ENCODE data around the gene RASGRF2.
A peak's percentile ranks its signal among the peaks of the same experiment; 100 is the strongest.

The RASGRF2 gene

DNA sequence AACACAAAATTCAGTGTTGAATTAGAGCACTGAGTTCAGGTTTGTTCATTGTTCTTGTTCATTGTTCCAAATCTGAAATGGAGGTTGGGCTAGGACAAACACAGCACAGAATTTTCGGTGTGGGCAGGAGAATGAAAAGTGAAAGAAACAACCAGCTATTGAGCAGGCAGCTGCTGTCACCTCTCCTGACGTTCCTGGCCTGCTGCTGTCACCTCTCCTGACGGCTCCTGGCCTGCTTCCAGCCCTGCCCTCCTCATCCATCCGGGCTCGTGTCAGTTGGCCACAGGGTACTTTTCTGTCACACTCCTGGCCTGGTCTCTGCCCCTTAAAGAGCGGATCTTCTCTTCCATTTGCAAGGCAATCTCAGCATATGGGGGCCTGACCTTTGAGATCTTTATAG is 227.7 kb downstream of the RASGRF2 start:
- ChIA-PET POLR2A (no interaction called here), CTCF (interaction anchor here (1.5 to 1.6 kb wide), 2 partner anchors 22 to 24 kb away, joined by 3 to 4 read pairs; no protein-coding TSS in a partner anchor)
- Histone ChIP-seq H3K4me3 (ENCODE audit: control insufficient read depth in 1 of 7, extremely low read depth in 1 of 7, insufficient read depth in 4 of 7, low read depth in 2 of 7, low read length in 6 of 7) (peak overlapping the region in 1 of 7 experiments; percentile 45), H3K27me3 (replicated peaks in 2 of 5; ENCODE audit: control insufficient read depth in 4 of 5, insufficient read depth in 5 of 5, low read length in 4 of 5) (peaks cover 0 to 4% (median 0%) of the 10 kb centered on the region in 5 experiments), H3K36me3 (ENCODE audit: control insufficient read depth in 4 of 4, insufficient read depth in 4 of 4, low read length in 3 of 4) (no peaks in the 10 kb centered on the region), H3K4me1 (ENCODE audit: control extremely low read depth in 1 of 4, control insufficient read depth in 4 of 4, insufficient read depth in 4 of 4, low read length in 3 of 4) (peaks cover 0 to 3% (median 0%) of the 10 kb centered on the region in 4 experiments), H3K9me3 (ENCODE audit: control extremely low read depth in 1 of 5, control insufficient read depth in 4 of 5, insufficient read depth in 2 of 5, low read depth in 1 of 5, low read length in 4 of 5) (no peaks in the 10 kb centered on the region), H3K27ac (ENCODE audit: insufficient read depth in 1 of 2, low read depth in 1 of 2, low read length in 2 of 2, poor library complexity in 1 of 2, severe bottlenecking in 2 of 2) (no peak overlapping the region)
- WGBS (ENCODE audit: insufficient coverage), result 28% methylated on average over 5 of the region's 6 CpGs
- DNase-seq, result no peak

DNA sequence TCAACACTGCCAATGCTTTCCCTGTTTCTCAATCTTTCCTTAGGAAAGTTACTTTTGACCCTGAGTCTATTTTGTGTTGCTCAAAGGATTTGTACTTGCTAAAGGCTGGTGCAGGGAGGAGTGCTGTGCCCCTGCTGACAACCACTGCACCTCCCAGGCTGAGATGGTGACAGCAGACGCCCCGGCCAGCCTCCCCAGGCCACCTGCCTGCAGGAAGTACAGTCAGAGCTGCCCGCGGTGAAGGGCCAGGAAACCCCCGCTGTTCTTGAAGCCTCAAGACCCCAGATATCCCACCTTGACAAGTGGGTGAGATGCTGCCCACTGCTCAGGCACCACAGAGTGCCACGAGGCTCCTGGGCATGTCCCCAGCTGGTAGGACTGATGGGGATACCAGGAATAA is 228.8 kb downstream of the RASGRF2 start:
- POLR2A ChIA-PET, result no interaction called here
- peaks cover 0 to 7% (median 0%) of the 10 kb centered on the region in 5 experiments for H3K27me3 ChIP-seq (replicated peaks in 2 of 5; ENCODE audit: control insufficient read depth in 4 of 5, insufficient read depth in 5 of 5, low read length in 4 of 5)

DNA sequence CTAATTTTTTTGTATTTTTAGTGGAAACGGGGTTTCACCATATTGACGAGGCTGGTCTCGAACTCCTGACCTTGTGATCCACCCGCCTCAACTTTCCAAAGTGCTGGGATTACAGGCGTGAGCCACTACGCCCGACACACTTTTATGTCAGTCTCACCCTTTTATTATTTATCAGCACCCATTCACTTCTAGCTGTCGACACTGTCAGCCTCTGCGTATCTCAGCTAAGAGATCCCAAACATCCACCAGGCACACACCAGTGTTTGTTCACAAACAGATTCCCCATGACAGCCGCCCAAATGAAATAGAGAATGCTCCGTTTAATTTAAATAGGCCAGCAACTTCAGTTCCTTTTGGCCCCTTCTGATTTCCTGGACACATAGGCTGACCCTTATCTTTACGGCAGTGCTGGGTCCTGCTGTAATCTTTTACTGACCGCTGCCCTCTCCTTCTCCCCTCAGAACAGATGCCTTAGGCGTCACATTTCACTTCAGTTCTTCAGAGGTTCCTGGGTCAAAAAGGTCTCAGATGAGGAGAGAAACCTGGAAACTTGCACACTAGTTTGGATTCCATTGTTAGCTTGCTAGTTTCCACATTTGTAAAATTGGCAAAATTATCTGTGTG is 229.8 kb downstream of the RASGRF2 start:
- peaks cover 0 to 7% (median 0%) of the 10 kb centered on the region in 5 experiments for H3K27me3 ChIP-seq (replicated peaks in 2 of 5; ENCODE audit: control insufficient read depth in 4 of 5, insufficient read depth in 5 of 5, low read length in 4 of 5)
- peaks cover 0 to 6% (median 3%) of the 10 kb centered on the region in 4 experiments for H3K4me1 ChIP-seq (ENCODE audit: control extremely low read depth in 1 of 4, control insufficient read depth in 4 of 4, insufficient read depth in 4 of 4, low read length in 3 of 4)
- no peak for DNase-seq
- H3K4me3 ChIP-seq (ENCODE audit: control insufficient read depth in 1 of 7, extremely low read depth in 1 of 7, insufficient read depth in 4 of 7, low read depth in 2 of 7, low read length in 6 of 7), result no peak overlapping the region
- H3K27ac ChIP-seq (ENCODE audit: insufficient read depth in 1 of 2, low read depth in 1 of 2, low read length in 2 of 2, poor library complexity in 1 of 2, severe bottlenecking in 2 of 2), result no peak overlapping the region
- 93% methylated on average over 11 of the region's 14 CpGs for WGBS (ENCODE audit: insufficient coverage)
- CTCF ChIA-PET, result interaction anchor here (1.5 kb wide), 1 partner anchor 26 kb away, joined by 3 read pairs; no protein-coding TSS in a partner anchor
- POLR2A ChIA-PET, result no interaction called here
- no peaks in the 10 kb centered on the region for H3K36me3 ChIP-seq (ENCODE audit: control insufficient read depth in 4 of 4, insufficient read depth in 4 of 4, low read length in 3 of 4)
- no peaks in the 10 kb centered on the region for H3K9me3 ChIP-seq (ENCODE audit: control extremely low read depth in 1 of 5, control insufficient read depth in 4 of 5, insufficient read depth in 2 of 5, low read depth in 1 of 5, low read length in 4 of 5)

More for the DNA sequence above, 228.8 kb downstream of the RASGRF2 start:
- WGBS (ENCODE audit: insufficient coverage), result 58% methylated on average over 3 of the region's 6 CpGs
- H3K4me1 ChIP-seq (ENCODE audit: control extremely low read depth in 1 of 4, control insufficient read depth in 4 of 4, insufficient read depth in 4 of 4, low read length in 3 of 4), result peaks cover 0 to 3% (median 0%) of the 10 kb centered on the region in 4 experiments
- no peak overlapping the region for H3K4me3 ChIP-seq (ENCODE audit: control insufficient read depth in 1 of 7, extremely low read depth in 1 of 7, insufficient read depth in 4 of 7, low read depth in 2 of 7, low read length in 6 of 7)
- peak in 2 of 3 donors; percentile 21 to 26 for DNase-seq
- no peak overlapping the region for H3K27ac ChIP-seq (ENCODE audit: insufficient read depth in 1 of 2, low read depth in 1 of 2, low read length in 2 of 2, poor library complexity in 1 of 2, severe bottlenecking in 2 of 2)
- no peaks in the 10 kb centered on the region for H3K36me3 ChIP-seq (ENCODE audit: control insufficient read depth in 4 of 4, insufficient read depth in 4 of 4, low read length in 3 of 4)
- CTCF ChIA-PET, result interaction anchor here (1.5 to 1.6 kb wide), 2 partner anchors 23 to 25 kb away, joined by 3 to 4 read pairs; no protein-coding TSS in a partner anchor
- H3K9me3 ChIP-seq (ENCODE audit: control extremely low read depth in 1 of 5, control insufficient read depth in 4 of 5, insufficient read depth in 2 of 5, low read depth in 1 of 5, low read length in 4 of 5), result no peaks in the 10 kb centered on the region

DNA sequence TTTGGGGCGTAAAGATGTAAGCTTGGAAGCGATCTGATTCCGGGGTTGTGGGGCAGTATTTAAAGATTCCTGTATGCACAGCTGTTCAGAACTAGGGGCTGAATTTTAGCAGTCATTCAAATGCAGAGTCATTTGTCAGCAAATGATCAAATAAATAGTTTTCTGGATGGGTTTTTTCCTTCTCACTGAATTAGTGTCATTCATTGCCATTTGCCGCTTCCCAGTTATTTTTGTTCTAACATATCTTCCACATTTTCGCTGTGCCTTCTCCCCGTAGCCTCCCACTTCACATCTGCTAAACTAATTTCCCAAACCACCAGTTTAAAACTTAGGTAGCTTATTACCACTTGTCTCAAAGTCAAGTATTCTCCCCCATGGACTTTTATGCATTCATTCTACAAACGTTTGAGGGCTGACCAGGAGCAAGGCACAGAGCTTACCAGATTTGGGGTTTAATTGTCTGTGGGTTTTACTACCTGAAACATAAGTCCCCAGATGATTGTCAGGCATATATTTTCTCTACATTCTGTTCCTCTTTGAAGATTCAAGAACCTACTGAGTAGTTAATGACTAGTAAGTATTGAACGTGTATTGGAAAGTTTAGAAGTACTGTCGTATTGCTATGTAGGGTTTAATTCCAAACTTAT is 231.7 kb downstream of the RASGRF2 start:
- Histone ChIP-seq H3K36me3 (ENCODE audit: control insufficient read depth in 4 of 4, insufficient read depth in 4 of 4, low read length in 3 of 4) (no peaks in the 10 kb centered on the region), H3K4me1 (ENCODE audit: control extremely low read depth in 1 of 4, control insufficient read depth in 4 of 4, insufficient read depth in 4 of 4, low read length in 3 of 4) (peaks cover 0 to 8% (median 3%) of the 10 kb centered on the region in 4 experiments), H3K27ac (ENCODE audit: insufficient read depth in 1 of 2, low read depth in 1 of 2, low read length in 2 of 2, poor library complexity in 1 of 2, severe bottlenecking in 2 of 2) (no peak overlapping the region), H3K4me3 (ENCODE audit: control insufficient read depth in 1 of 7, extremely low read depth in 1 of 7, insufficient read depth in 4 of 7, low read depth in 2 of 7, low read length in 6 of 7) (no peak overlapping the region), H3K9me3 (ENCODE audit: control extremely low read depth in 1 of 5, control insufficient read depth in 4 of 5, insufficient read depth in 2 of 5, low read depth in 1 of 5, low read length in 4 of 5) (no peaks in the 10 kb centered on the region), H3K27me3 (replicated peaks in 2 of 5; ENCODE audit: control insufficient read depth in 4 of 5, insufficient read depth in 5 of 5, low read length in 4 of 5) (peaks cover 0 to 5% (median 2%) of the 10 kb centered on the region in 5 experiments)
- CTCF ChIA-PET, result interaction anchor here (0.7 to 3.9 kb wide), 3 partner anchors 12 to 28 kb away, joined by 3 to 17 read pairs (median 3); no protein-coding TSS in a partner anchor
- DNase-seq, result no peak
- POLR2A ChIA-PET, result no interaction called here
- 98% methylated on average over 6 of the region's 9 CpGs for WGBS (ENCODE audit: insufficient coverage)

DNA sequence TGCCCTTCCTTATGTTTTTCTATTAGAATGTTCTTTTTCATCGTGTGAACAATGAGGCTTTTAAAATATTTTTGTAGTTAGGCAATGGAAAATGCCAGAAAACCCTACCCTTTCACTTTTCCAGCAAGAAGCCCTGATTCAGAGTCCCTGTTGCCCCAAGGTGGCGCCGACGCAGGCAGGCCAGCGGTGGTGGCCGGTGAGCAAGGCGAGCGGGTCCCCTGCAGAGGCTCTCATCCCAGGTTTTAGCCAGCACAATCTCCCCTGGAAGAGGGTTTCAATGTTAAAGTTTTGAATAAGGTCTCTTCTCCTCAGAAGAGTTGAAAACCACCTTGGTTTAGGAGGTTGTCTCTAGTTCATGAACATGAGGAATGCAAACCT is 232.2 kb downstream of the RASGRF2 start:
- peaks cover 0 to 8% (median 3%) of the 10 kb centered on the region in 4 experiments for H3K4me1 ChIP-seq (ENCODE audit: control extremely low read depth in 1 of 4, control insufficient read depth in 4 of 4, insufficient read depth in 4 of 4, low read length in 3 of 4)
- POLR2A ChIA-PET, result no interaction called here
- H3K9me3 ChIP-seq (ENCODE audit: control extremely low read depth in 1 of 5, control insufficient read depth in 4 of 5, insufficient read depth in 2 of 5, low read depth in 1 of 5, low read length in 4 of 5), result no peaks in the 10 kb centered on the region
- CTCF ChIA-PET, result interaction anchor here (1.2 to 3.9 kb wide), 3 partner anchors 12 to 505 kb away, joined by 3 to 17 read pairs (median 12); no protein-coding TSS in a partner anchor
- peaks cover 0 to 4% (median 2%) of the 10 kb centered on the region in 5 experiments for H3K27me3 ChIP-seq (replicated peaks in 2 of 5; ENCODE audit: control insufficient read depth in 4 of 5, insufficient read depth in 5 of 5, low read length in 4 of 5)
- no peak overlapping the region for H3K27ac ChIP-seq (ENCODE audit: insufficient read depth in 1 of 2, low read depth in 1 of 2, low read length in 2 of 2, poor library complexity in 1 of 2, severe bottlenecking in 2 of 2)
- no peaks in the 10 kb centered on the region for H3K36me3 ChIP-seq (ENCODE audit: control insufficient read depth in 4 of 4, insufficient read depth in 4 of 4, low read length in 3 of 4)
- WGBS (ENCODE audit: insufficient coverage), result 93% methylated on average over 6 of the region's 8 CpGs
- DNase-seq, result no peak
- no peak overlapping the region for H3K4me3 ChIP-seq (ENCODE audit: control insufficient read depth in 1 of 7, extremely low read depth in 1 of 7, insufficient read depth in 4 of 7, low read depth in 2 of 7, low read length in 6 of 7)

DNA sequence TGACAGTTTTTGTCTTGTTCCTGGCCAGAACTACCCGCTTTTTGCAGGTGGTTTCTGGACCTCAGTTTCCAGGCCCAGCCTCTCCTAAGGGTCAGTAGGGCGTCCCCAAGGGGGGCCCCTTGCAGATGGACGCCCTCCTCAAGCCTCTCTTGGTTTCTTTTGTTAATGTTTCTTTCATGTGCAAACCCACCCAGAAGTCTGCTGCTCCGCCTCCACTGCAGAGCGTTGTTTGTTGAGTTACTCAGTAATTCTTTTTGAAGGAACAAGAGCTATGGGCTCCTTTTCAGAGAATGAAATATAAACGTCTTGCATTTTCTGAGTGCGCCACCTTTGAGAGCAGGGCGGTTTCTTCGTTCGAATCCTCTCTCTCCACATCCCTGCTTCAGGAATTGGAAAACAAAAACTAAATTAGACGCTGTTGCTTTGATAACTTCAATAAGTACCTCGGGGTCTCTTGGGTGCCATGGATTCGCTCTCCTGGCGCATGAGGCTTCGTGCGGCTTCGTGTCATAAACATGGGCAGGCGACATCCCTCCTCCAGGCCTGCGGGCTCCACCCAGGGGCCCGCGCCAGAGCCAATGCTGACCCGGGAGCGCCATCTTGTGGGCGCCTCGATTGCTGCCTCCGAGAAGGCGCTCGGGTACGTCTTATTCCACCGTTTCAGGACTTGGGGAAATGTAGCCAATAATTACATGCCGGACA is 234.6 kb downstream of the RASGRF2 start:
- ChIA-PET CTCF (interaction anchor here (0.6 to 3.9 kb wide), 12 partner anchors 9 to 507 kb away, joined by 3 to 17 read pairs (median 3); no protein-coding TSS in a partner anchor), POLR2A (interaction anchor here (0.7 kb wide), 1 partner anchor 13 kb away, joined by 3 read pairs; no protein-coding TSS in a partner anchor)
- H3K4me1 ChIP-seq (ENCODE audit: control extremely low read depth in 1 of 4, control insufficient read depth in 4 of 4, insufficient read depth in 4 of 4, low read length in 3 of 4), result peaks cover 0 to 5% (median 3%) of the 10 kb centered on the region in 4 experiments
- H3K27me3 ChIP-seq (replicated peaks in 2 of 5; ENCODE audit: control insufficient read depth in 4 of 5, insufficient read depth in 5 of 5, low read length in 4 of 5), result peaks cover 0 to 4% (median 2%) of the 10 kb centered on the region in 5 experiments
- DNase-seq, result peak; percentile 77 to 84 (median 81)
- H3K9me3 ChIP-seq (ENCODE audit: control extremely low read depth in 1 of 5, control insufficient read depth in 4 of 5, insufficient read depth in 2 of 5, low read depth in 1 of 5, low read length in 4 of 5), result no peaks in the 10 kb centered on the region
- 30% methylated on average over 28 of the region's 31 CpGs for WGBS (ENCODE audit: insufficient coverage)
- H3K36me3 ChIP-seq (ENCODE audit: control insufficient read depth in 4 of 4, insufficient read depth in 4 of 4, low read length in 3 of 4), result no peaks in the 10 kb centered on the region
- peak overlapping the region in 1 of 7 experiments; percentile 43 for H3K4me3 ChIP-seq (ENCODE audit: control insufficient read depth in 1 of 7, extremely low read depth in 1 of 7, insufficient read depth in 4 of 7, low read depth in 2 of 7, low read length in 6 of 7)
- no peak overlapping the region for H3K27ac ChIP-seq (ENCODE audit: insufficient read depth in 1 of 2, low read depth in 1 of 2, low read length in 2 of 2, poor library complexity in 1 of 2, severe bottlenecking in 2 of 2)
